Lung (tissue), 12 donors: ENCODE data around the gene BPIFA3. TPM values are rescaled to one million over a fixed set of nuclear protein-coding genes. Genes with fewer than 3 reads are reported as not detected.

Source experiments
- ATAC-seq: fragments of 200-7000 bp; cut with Tn5 transposase; one replicate; pipeline ENCODE4 v1.9.1; 2020; ENCODE audit warnings: moderate number of reproducible peaks; ENCODE audit not compliant: insufficient read depth, low FRiP score
- DNase-seq, 3 donors: peaks; one replicate each; pipeline ENCODE4 v3.0.0-alpha.2; 2013 to 2017
- H3K27ac ChIP-seq, 2 donors: one replicate each; pipeline ENCODE4 v1.5.1; 2013; ENCODE audit warnings: mild to moderate bottlenecking in 2 of 2, moderate library complexity in 2 of 2, control low read depth in 1 of 2, inconsistent platforms in 1 of 2, low read depth in 1 of 2, low read length in 1 of 2
- H3K27me3 ChIP-seq, 3 donors: one replicate each; pipeline ENCODE4 v1.5.1; 2013; ENCODE audit warnings: low read length in 2 of 3; ENCODE audit not compliant: control insufficient read depth in 3 of 3, insufficient read depth in 3 of 3
- H3K36me3 ChIP-seq, 4 donors: one replicate each; pipeline ENCODE4 v1.5.1; 2013; ENCODE audit warnings: low read length in 4 of 4, mild to moderate bottlenecking in 1 of 4, moderate library complexity in 1 of 4; ENCODE audit not compliant: control insufficient read depth in 4 of 4, insufficient read depth in 4 of 4
- H3K4me1 ChIP-seq, 5 donors: one replicate each; pipeline ENCODE4 v1.5.1; 2013; ENCODE audit warnings: low read length in 5 of 5, mild to moderate bottlenecking in 2 of 5, moderate library complexity in 1 of 5; ENCODE audit not compliant: control insufficient read depth in 5 of 5, insufficient read depth in 5 of 5
- H3K4me3 ChIP-seq: one replicate; pipeline ENCODE4 v1.5.1; 2013; ENCODE audit warnings: mild to moderate bottlenecking, control low read depth, moderate library complexity
- H3K9ac ChIP-seq, 2 donors: one replicate each; pipeline ENCODE4 v1.5.1; 2013; ENCODE audit warnings: low read length in 2 of 2, control low read depth in 1 of 2; ENCODE audit not compliant: insufficient read depth in 1 of 2
- H3K9me3 ChIP-seq, 4 donors: one replicate each; pipeline ENCODE4 v1.5.1; 2013; ENCODE audit warnings: low read length in 3 of 4, mild to moderate bottlenecking in 1 of 4, moderate library complexity in 1 of 4; ENCODE audit not compliant: control insufficient read depth in 4 of 4, insufficient read depth in 3 of 4
- WGBS, 2 donors: extraction: QIAGEN DNeasy Blood & Tissue Kit; methylation state at CpG; one replicate each; pipeline ENCODE4 v1.1.7; 2013; 5-methylcytosine and 5-hydroxymethylcytosine counted together
- polyA plus RNA-seq, 2 donors: library from polyadenylated mRNA; stranded (reverse); fragments of 200-250 nt; gene quantifications; one replicate each; pipeline ENCODE4 v1.2.1, GENCODE V29; 2013
- total RNA-seq, 2 donors: library from RNA; depleted of rRNA in 1 of 2; stranded (reverse); fragments of >200 nt in 1 of 2; gene quantifications; one replicate each; pipeline ENCODE4 v1.2.1, GENCODE V29; 2014 to 2021
- TF ChIP-seq, protein P1 (sequence below): IDR thresholded peaks from 2 replicates; pipeline ENCODE4 v1.5.1; 2012; ENCODE audit warnings: mild to moderate bottlenecking; ENCODE audit errors: control extremely low read depth, extremely low read depth
- donor health status: control.
- donor health status: control.
- donor health status: Bipolar disorder and iron deficiency.
- donor health status: healthy.
- donor health status: DM: yes; HTN: yes; CAD: no.

Gene BPIFA3
- total and polyA plus RNA-seq, 4 donors = not detected

DNA sequence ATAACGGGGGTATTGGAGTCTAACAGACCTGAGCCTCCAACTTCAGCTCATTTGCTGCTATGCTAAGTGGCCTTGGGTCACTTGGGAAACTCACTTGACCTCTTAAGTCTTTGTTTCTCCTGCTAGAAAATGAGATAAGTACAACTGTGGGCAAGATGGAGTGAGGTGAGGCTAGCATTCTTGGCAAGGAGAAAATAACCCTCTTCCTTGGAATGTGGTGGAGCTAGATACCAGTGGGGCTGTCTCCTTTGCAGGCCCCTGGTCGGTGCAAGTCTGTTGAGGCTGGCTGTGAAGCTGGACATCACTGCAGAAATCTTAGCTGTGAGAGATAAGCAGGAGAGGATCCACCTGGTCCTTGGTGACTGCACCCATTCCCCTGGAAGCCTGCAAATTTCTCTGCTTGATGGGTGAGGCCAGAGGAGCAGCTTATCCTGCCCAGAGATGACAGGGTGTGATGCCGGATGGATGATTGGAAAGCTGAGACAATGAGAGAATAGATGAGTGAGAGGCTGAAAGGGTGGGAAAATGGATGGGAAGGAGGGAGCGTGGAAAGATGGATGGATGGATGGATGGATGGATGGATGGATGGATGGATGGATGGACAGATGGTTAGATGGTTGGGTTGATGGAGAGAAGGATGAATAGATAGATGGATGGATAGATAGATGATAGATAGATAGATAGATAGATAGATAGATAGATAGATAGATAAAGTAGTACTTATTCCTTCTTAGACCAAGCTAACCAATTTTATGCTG is 23.0 kb downstream of the BPIFA3 start:
- no peaks in the 10 kb centered on the region for H3K36me3 ChIP-seq
- TF ChIP-seq, protein P1, sequence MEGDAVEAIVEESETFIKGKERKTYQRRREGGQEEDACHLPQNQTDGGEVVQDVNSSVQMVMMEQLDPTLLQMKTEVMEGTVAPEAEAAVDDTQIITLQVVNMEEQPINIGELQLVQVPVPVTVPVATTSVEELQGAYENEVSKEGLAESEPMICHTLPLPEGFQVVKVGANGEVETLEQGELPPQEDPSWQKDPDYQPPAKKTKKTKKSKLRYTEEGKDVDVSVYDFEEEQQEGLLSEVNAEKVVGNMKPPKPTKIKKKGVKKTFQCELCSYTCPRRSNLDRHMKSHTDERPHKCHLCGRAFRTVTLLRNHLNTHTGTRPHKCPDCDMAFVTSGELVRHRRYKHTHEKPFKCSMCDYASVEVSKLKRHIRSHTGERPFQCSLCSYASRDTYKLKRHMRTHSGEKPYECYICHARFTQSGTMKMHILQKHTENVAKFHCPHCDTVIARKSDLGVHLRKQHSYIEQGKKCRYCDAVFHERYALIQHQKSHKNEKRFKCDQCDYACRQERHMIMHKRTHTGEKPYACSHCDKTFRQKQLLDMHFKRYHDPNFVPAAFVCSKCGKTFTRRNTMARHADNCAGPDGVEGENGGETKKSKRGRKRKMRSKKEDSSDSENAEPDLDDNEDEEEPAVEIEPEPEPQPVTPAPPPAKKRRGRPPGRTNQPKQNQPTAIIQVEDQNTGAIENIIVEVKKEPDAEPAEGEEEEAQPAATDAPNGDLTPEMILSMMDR = no peak
- H3K27ac ChIP-seq = no peak overlapping the region
- H3K9me3 ChIP-seq = peaks cover 0 to 1% (median 0%) of the 10 kb centered on the region in 4 donors
- ATAC-seq = no peak
- no peak for DNase-seq
- no peaks in the 10 kb centered on the region for H3K4me1 ChIP-seq
- peaks cover 0 to 2% (median 0%) of the 10 kb centered on the region in 3 donors for H3K27me3 ChIP-seq
- 65 to 81% methylated on average over 4 of the region's 4 CpGs for WGBS, 2 donors
- H3K4me3 ChIP-seq = no peak overlapping the region
- no peak overlapping the region for H3K9ac ChIP-seq

- peaks cover 0 to 2% (median 0%) of the 10 kb centered on the region in 3 donors for H3K27me3 ChIP-seq
- TF ChIP-seq, protein P1 = no peak
- 64 to 75% methylated on average over 5 of the region's 5 CpGs for WGBS, 2 donors
- H3K4me3 ChIP-seq = no peak overlapping the region
- peaks cover 0 to 1% (median 0%) of the 10 kb centered on the region in 4 donors for H3K9me3 ChIP-seq
- no peak overlapping the region for H3K27ac ChIP-seq
- H3K9ac ChIP-seq = no peak overlapping the region
- H3K36me3 ChIP-seq = no peaks in the 10 kb centered on the region
- DNase-seq (no peak), ATAC-seq (no peak)
- H3K4me1 ChIP-seq = no peaks in the 10 kb centered on the region
These were observed 23.8 kb downstream of the BPIFA3 start for GRCh38 chr20:33240923-33241322.

DNA sequence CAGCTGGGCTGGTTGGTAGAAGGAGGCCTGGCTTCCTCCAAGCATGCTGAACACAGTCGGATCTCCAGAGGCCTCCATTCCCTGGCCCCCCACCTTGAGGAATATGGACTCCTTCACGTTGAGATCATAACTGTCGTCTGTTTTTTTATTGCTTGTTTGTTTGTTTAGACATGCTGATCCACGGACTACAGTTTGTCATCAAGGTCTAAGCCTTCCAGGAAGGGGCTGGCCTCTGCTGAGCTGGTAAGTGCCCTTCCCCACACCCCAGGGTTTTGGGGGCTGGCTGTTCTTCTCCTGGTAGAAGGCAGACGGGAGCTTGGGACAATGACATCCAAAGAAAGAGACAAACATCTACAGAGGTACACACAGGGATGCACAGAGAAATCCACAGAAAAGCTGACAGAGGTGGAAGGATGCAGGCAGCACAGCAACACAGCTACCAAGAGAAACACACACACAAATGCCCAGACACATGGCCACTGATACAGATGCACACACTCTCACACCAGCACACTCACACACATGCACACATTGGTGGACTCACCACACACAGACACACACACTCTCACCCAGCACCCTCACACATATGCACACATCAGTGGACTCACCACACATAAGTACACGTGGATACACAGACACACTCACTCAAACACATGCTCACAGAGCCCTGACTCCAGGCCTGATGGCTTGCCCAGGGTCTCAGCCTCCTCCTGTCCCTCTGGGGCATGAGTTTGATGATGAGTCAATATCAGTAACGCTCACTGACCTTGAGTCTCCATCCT is 25.4 kb downstream of the BPIFA3 start:
- no peak overlapping the region for H3K27ac ChIP-seq
- WGBS, 2 donors = 73 to 80% methylated on average over 7 of the region's 7 CpGs
- no peaks in the 10 kb centered on the region for H3K4me1 ChIP-seq

More for the DNA sequence above, 25.4 kb downstream of the BPIFA3 start:
- no peak for ATAC-seq
- Histone ChIP-seq H3K4me3 (no peak overlapping the region), H3K36me3 (no peaks in the 10 kb centered on the region), H3K9me3 (peaks cover 0 to 2% (median 0%) of the 10 kb centered on the region in 4 donors), H3K27me3 (peaks cover 0 to 2% (median 0%) of the 10 kb centered on the region in 3 donors), H3K9ac (no peak overlapping the region)
- no peak for DNase-seq
- TF ChIP-seq, protein P1 = no peak
